Endothelial cell of umbilical vein (primary cell): Measurements from ENCODE around the gene PLA2G10. TPM values are rescaled to one million over a fixed set of nuclear protein-coding genes. Genes with fewer than 3 reads are reported as not detected.

ENCODE experiments used
- BruUV-seq: library from RNA; stranded (reverse); fragments of 400-500 nt; replicated peaks from 2 replicates; lab custom pipeline; 2021; lab: Mats Ljungman, UMichigan
- CTCF ChIA-PET: fragments of 300-600, 350-600 bp; sonication (Branson Sonifier 250); formaldehyde crosslinking; loops from one replicate; lab custom pipeline; 2021; ENCODE audit warnings: antibody characterized with exemption, inconsistent platforms; lab: Charles Lee
- POLR2A ChIA-PET: fragments of 300-600, 350-600 bp; sonication (Branson Sonifier 250); formaldehyde crosslinking; loops from one replicate; lab custom pipeline; 2021; ENCODE audit warnings: antibody characterized with exemption, inconsistent platforms; lab: Charles Lee
- DNase-seq: peaks from one replicate; pipeline ENCODE4 v3.0.0-alpha.2; 2011; ENCODE audit warnings: low read depth, low spot score
- FAIRE-seq: peaks from 2 replicates; lab custom pipeline; 2011; peaks lifted over from hg19 to GRCh38; lab: Jason Lieb, UNC
- H2AFZ ChIP-seq: 2 replicates; pipeline ENCODE4 v1.6.0; 2012; ENCODE audit warnings: low read depth, low read length, control low read depth, inconsistent platforms
- H3K27ac ChIP-seq: 2 replicates; pipeline ENCODE4 v1.5.1; 2011; ENCODE audit warnings: low read depth, mild to moderate bottlenecking, control low read depth, low read length, moderate library complexity; ENCODE audit not compliant: insufficient read depth
- H3K27me3 ChIP-seq, 2 experiments: 2 replicates each; pipeline versions ENCODE4 v1.6.0 to v1.6.1; 2011; ENCODE audit warnings: low read length in 2 of 2, mixed read lengths in 1 of 2; ENCODE audit not compliant: control insufficient read depth in 2 of 2, insufficient read depth in 2 of 2
- H3K36me3 ChIP-seq, 2 experiments: 2 replicates in 1 of 2; 3 replicates in 1 of 2; pipeline ENCODE4 v1.5.1; 2011; ENCODE audit warnings: low read length in 2 of 2, mild to moderate bottlenecking in 1 of 2, moderate library complexity in 1 of 2; ENCODE audit not compliant: control insufficient read depth in 2 of 2, insufficient read depth in 2 of 2; ENCODE audit errors: extremely low read depth in 1 of 2
- H3K4me1 ChIP-seq: 3 replicates; pipeline ENCODE4 v1.5.1; 2011; ENCODE audit warnings: mild to moderate bottlenecking, low read length; ENCODE audit not compliant: control insufficient read depth, insufficient read depth; ENCODE audit errors: extremely low read depth
- H3K4me2 ChIP-seq: 2 replicates; pipeline ENCODE4 v1.6.1; 2011; ENCODE audit warnings: low read length, control low read depth, mixed read lengths; ENCODE audit not compliant: insufficient read depth
- H3K4me3 ChIP-seq, 3 experiments: fragments of 200-600 bp in 1 of 3; sonication (generic), shearing (Covaris generic) in 1 of 3; replicated peaks in 1 of 3; 2 replicates each; pipeline ENCODE4 v1.5.1; 2011 to 2016; ENCODE audit warnings: control low read depth in 3 of 3, low read length in 3 of 3, mild to moderate bottlenecking in 2 of 3, inconsistent platforms in 1 of 3, low read depth in 1 of 3, moderate library complexity in 1 of 3; ENCODE audit not compliant: insufficient read depth in 1 of 3
- H3K79me2 ChIP-seq: 2 replicates; pipeline ENCODE4 v1.6.0; 2012; ENCODE audit warnings: low read length, inconsistent platforms; ENCODE audit not compliant: control insufficient read depth, insufficient read depth
- H3K9ac ChIP-seq: replicated peaks from 2 replicates; pipeline ENCODE3; 2011; ENCODE audit warnings: low read length, control low read depth; ENCODE audit not compliant: insufficient read depth; ENCODE audit errors: extremely low read depth
- H3K9me1 ChIP-seq: replicated peaks from 3 replicates; pipeline ENCODE4 v1.6.0; 2011; ENCODE audit warnings: mild to moderate bottlenecking, low read length; ENCODE audit not compliant: control insufficient read depth, insufficient read depth; ENCODE audit errors: extremely low read depth
- H3K9me3 ChIP-seq: replicated peaks from 2 replicates; pipeline ENCODE4 v1.5.1; 2012; ENCODE audit warnings: low read length, inconsistent platforms; ENCODE audit not compliant: control insufficient read depth, insufficient read depth
- H4K20me1 ChIP-seq: replicated peaks from 2 replicates; pipeline ENCODE3; 2011; ENCODE audit warnings: mild to moderate bottlenecking, low read length; ENCODE audit not compliant: control insufficient read depth, insufficient read depth; ENCODE audit errors: extremely low read depth
- CTCF ChIP-seq, 2 donors: IDR thresholded peaks; 1 replicate in 1 of 2; 2 replicates in 1 of 2; pipeline ENCODE4 v1.5.1; 2011; ENCODE audit warnings: low read length in 2 of 2, mild to moderate bottlenecking in 2 of 2, moderate library complexity in 2 of 2, control low read depth in 1 of 2, inconsistent platforms in 1 of 2, low read depth in 1 of 2; ENCODE audit not compliant: insufficient read depth in 1 of 2; ENCODE audit errors: extremely low read depth in 1 of 2
- EZH2 ChIP-seq: IDR thresholded peaks from 2 replicates; pipeline ENCODE4 v1.6.1; 2012; ENCODE audit warnings: borderline replicate concordance, low read depth, mild to moderate bottlenecking, moderate library complexity, low read length, inconsistent platforms; ENCODE audit not compliant: severe bottlenecking
- FOS ChIP-seq: IDR thresholded peaks from 2 replicates; pipeline ENCODE4 v1.6.1; 2011; ENCODE audit warnings: mild to moderate bottlenecking, low read length, moderate library complexity, borderline replicate concordance; ENCODE audit not compliant: insufficient read depth
- GATA2 ChIP-seq: IDR thresholded peaks from 2 replicates; pipeline ENCODE4 v1.7.0; 2011; ENCODE audit warnings: low read depth, mild to moderate bottlenecking, moderate library complexity, mixed read lengths, low read length; ENCODE audit not compliant: insufficient read length, insufficient read depth
- JUN ChIP-seq: IDR thresholded peaks from 2 replicates; pipeline ENCODE4 v1.6.1; 2011; ENCODE audit warnings: borderline replicate concordance, low read depth; ENCODE audit not compliant: insufficient read length, insufficient read depth
- MAX ChIP-seq: IDR thresholded peaks from 2 replicates; pipeline ENCODE4 v1.6.1; 2011; ENCODE audit not compliant: insufficient read depth, insufficient read length
- MYC ChIP-seq: IDR thresholded peaks from one replicate; pipeline ENCODE4 v1.6.1; 2011; ENCODE audit warnings: mild to moderate bottlenecking, low read depth, low read length
- POLR2A ChIP-seq: IDR thresholded peaks from 2 replicates; pipeline ENCODE4 v1.6.1; 2012; ENCODE audit warnings: low read depth, mild to moderate bottlenecking, control low read depth, low read length
- POLR2AphosphoS5 ChIP-seq: IDR thresholded peaks from 2 replicates; pipeline ENCODE4 v1.6.1; 2012; ENCODE audit warnings: low read depth, mild to moderate bottlenecking, control low read depth, low read length, moderate library complexity; ENCODE audit not compliant: insufficient read depth
- dilution Hi-C: fragments of 300-500 bp; cut with MboI; formaldehyde crosslinking; loops from one replicate; pipeline ENCODE4 v1.15.0; 2019; ENCODE audit warnings: low sequenced_read_pairs; ENCODE audit not compliant: extremely low pct_ligation_motif_present
- intact Hi-C: fragments of 100-400 bp; cut with micrococcal nuclease; formaldehyde crosslinking; loops from one replicate; pipeline ENCODE4 v1.10.0; 2022
- polyA plus RNA-seq, 4 experiments: library from polyadenylated mRNA; depleted of rRNA in 3 of 4; stranded (reverse) in 3 of 4; unstranded in 1 of 4; fragments of >200 nt; gene quantifications; 2 replicates each; pipeline versions ENCODE4 v1.2.1 to v1.2.3, GENCODE V29; 2011 to 2012; ENCODE audit warnings: missing spikeins in 1 of 4
- total RNA-seq: library from RNA; stranded (reverse); gene quantifications from 2 replicates; pipeline ENCODE4 v1.2.3, GENCODE V29; 2021

The PLA2G10 gene
- total and polyA plus RNA-seq, 2 donors (not counting 3 experiments of a cell fraction or from before 2014, with no cell fraction given): 0.25 TPM; not detected in 1

- BruUV-seq: no TSS peak
- no peak overlapping the region for H3K9ac ChIP-seq
- no peak overlapping the region for H3K4me2 ChIP-seq
- CTCF ChIA-PET: no interaction called here
- H4K20me1 ChIP-seq: no peaks in the 10 kb centered on the region
- intact Hi-C loops (no loop called here), dilution Hi-C loops (no loop called here)
- no peaks in the 10 kb centered on the region for H3K36me3 ChIP-seq
- DNase-seq: no peak
- FAIRE-seq: no peak
- TF ChIP-seq FOS: no peak
- TF ChIP-seq MYC: no peak
- no peak for TF ChIP-seq POLR2A
- TF ChIP-seq EZH2: no peak
- TF ChIP-seq GATA2: no peak
- no peak for TF ChIP-seq CTCF (IDR thresholded peaks at IDR 0.05; ENCODE audit: extremely low read depth in 1 of 2, insufficient read depth in 1 of 2, low read depth in 1 of 2, low read length in 2 of 2)
- no peak for TF ChIP-seq POLR2AphosphoS5
- TF ChIP-seq JUN: no peak
- no peak for TF ChIP-seq MAX
- no peaks in the 10 kb centered on the region for H3K4me1 ChIP-seq
- no peak overlapping the region for H2AFZ ChIP-seq
- H3K79me2 ChIP-seq: no peaks in the 10 kb centered on the region
- no peaks in the 10 kb centered on the region for H3K9me3 ChIP-seq
- H3K9me1 ChIP-seq: no peaks in the 10 kb centered on the region
- H3K27ac ChIP-seq: no peak overlapping the region
- POLR2A ChIA-PET: no interaction called here
- H3K4me3 ChIP-seq: no peak overlapping the region
- no peaks in the 10 kb centered on the region for H3K27me3 ChIP-seq
Observed at GRCh38 chr16:14678748-14679497, 15.2 kb downstream of the PLA2G10 start.
